Measurements from ENCODE around the gene SAT1. TPM values are rescaled to one million over a fixed set of nuclear protein-coding genes. Genes with fewer than 3 reads are reported as not detected.
"Not testable (repeated sequence)": the region's sequence is repeated elsewhere in the genome, so short reads cannot be mapped to it uniquely, and the experiment has no call there.

Gene SAT1
- total and polyA plus RNA-seq, 2 experiments from 2014 or later: 1,822 to 2,173 TPM

- no peak for TF ChIP-seq EZH2 (IDR thresholded peaks at IDR 0.05; ENCODE audit: borderline replicate concordance)
- Histone ChIP-seq H4K20me1 (ENCODE audit: insufficient read depth, poor library complexity, severe bottlenecking) (peaks cover 4% of the 10 kb centered on the region), H3K27ac (peak within 1 kb of the TSS; percentile 92), H3K9me2 (replicated peaks; ENCODE audit: insufficient read depth) (no peaks in the 10 kb centered on the region), H3K27me3 (no peaks in the 10 kb centered on the region), H2AFZ (peak within 1 kb of the TSS; percentile 5), H3K4me2 (peak within 1 kb of the TSS; percentile 68), H3K4me3 (peak within 1 kb of the TSS; percentile 37), H3K9me3 (ENCODE audit: low read depth) (no peaks in the 10 kb centered on the region), H3K4me1 (ENCODE audit: insufficient read depth) (no peaks in the 10 kb centered on the region), H3K36me3 (replicated peaks; ENCODE audit: insufficient read depth, low read depth) (no peaks in the 10 kb centered on the region), H3K79me2 (peaks cover 33% of the 10 kb centered on the region)
- peak; percentile 93 for DNase-seq (ENCODE audit: low spot score)
- WGBS (ENCODE audit: low lambda C conversion rate, missing lambda C conversion rate): 36% methylated on average over 70 of the region's 73 CpGs
Observed at GRCh38 chrX:23742697-23743622, 40.0 kb upstream of the SAT1 start, which contains the start of gene ACOT9. TSS of gene ACOT9 (minus strand) at chrX:23743276. CDS start at chrX:23743144, 132 bp downstream.

- Histone ChIP-seq H3K4me2 (peak overlapping the region; percentile 68), H3K27ac (peak overlapping the region; percentile 92), H3K79me2 (peaks cover 27% of the 10 kb centered on the region)
- WGBS (ENCODE audit: low lambda C conversion rate, missing lambda C conversion rate): 81% methylated on average over 13 of the region's 14 CpGs
- H3K9me2 ChIP-seq (replicated peaks; ENCODE audit: insufficient read depth); H3K4me3 ChIP-seq; H3K27me3 ChIP-seq; H2AFZ ChIP-seq; H4K20me1 ChIP-seq (ENCODE audit: insufficient read depth, poor library complexity, severe bottlenecking); H3K9me3 ChIP-seq (ENCODE audit: low read depth); H3K36me3 ChIP-seq (replicated peaks; ENCODE audit: insufficient read depth, low read depth); H3K4me1 ChIP-seq (ENCODE audit: insufficient read depth); DNase-seq (ENCODE audit: low spot score): not testable (repeated sequence)
Observed at GRCh38 chrX:23743623-23743971, 39.4 kb upstream of the SAT1 start.

GRCh38 chrX:23745786-23746185 lies 37.2 kb upstream of the SAT1 start:
- Histone ChIP-seq H3K4me2 (no peak overlapping the region), H3K36me3 (replicated peaks; ENCODE audit: insufficient read depth, low read depth) (no peaks in the 10 kb centered on the region), H3K4me1 (ENCODE audit: insufficient read depth) (no peaks in the 10 kb centered on the region), H3K4me3 (no peak overlapping the region), H3K9me3 (ENCODE audit: low read depth) (no peaks in the 10 kb centered on the region), H2AFZ (no peak overlapping the region), H4K20me1 (ENCODE audit: insufficient read depth, poor library complexity, severe bottlenecking) (peaks cover 4% of the 10 kb centered on the region), H3K27me3 (no peaks in the 10 kb centered on the region), H3K27ac (no peak overlapping the region), H3K79me2 (peaks cover 8% of the 10 kb centered on the region), H3K9me2 (replicated peaks; ENCODE audit: insufficient read depth) (no peaks in the 10 kb centered on the region)
- no peak for DNase-seq (ENCODE audit: low spot score)
- TF ChIP-seq EZH2 (IDR thresholded peaks at IDR 0.05; ENCODE audit: borderline replicate concordance): no peak
- TF ChIP-seq CTCF (IDR thresholded peaks at IDR 0.05; ENCODE audit: poor library complexity): no peak
- TF ChIP-seq EZH2phosphoT487 (IDR thresholded peaks at IDR 0.05; ENCODE audit: low read depth, severe bottlenecking, unreplicated experiment): no peak
- WGBS (ENCODE audit: low lambda C conversion rate, missing lambda C conversion rate): 91% methylated on average over 3 of the region's 3 CpGs

- no peak overlapping the region for H2AFZ ChIP-seq
- H3K27ac ChIP-seq: no peak overlapping the region
- no peaks in the 10 kb centered on the region for H4K20me1 ChIP-seq (ENCODE audit: insufficient read depth, poor library complexity, severe bottlenecking)
- no peaks in the 10 kb centered on the region for H3K36me3 ChIP-seq (replicated peaks; ENCODE audit: insufficient read depth, low read depth)
- no peak overlapping the region for H3K4me2 ChIP-seq
- no peaks in the 10 kb centered on the region for H3K9me2 ChIP-seq (replicated peaks; ENCODE audit: insufficient read depth)
- no peak overlapping the region for H3K4me3 ChIP-seq
- 87% methylated on average over 4 of the region's 4 CpGs for whole genome bisulfite sequencing (ENCODE audit: low lambda C conversion rate, missing lambda C conversion rate)
- H3K79me2 ChIP-seq: no peaks in the 10 kb centered on the region
- H3K9me3 ChIP-seq (ENCODE audit: low read depth): no peaks in the 10 kb centered on the region
- TF ChIP-seq EZH2 (IDR thresholded peaks at IDR 0.05; ENCODE audit: borderline replicate concordance): no peak
- no peak for TF ChIP-seq CTCF (IDR thresholded peaks at IDR 0.05; ENCODE audit: poor library complexity)
- no peak for TF ChIP-seq EZH2phosphoT487 (IDR thresholded peaks at IDR 0.05; ENCODE audit: low read depth, severe bottlenecking, unreplicated experiment)
- no peak for DNase-seq (ENCODE audit: low spot score)
- H3K27me3 ChIP-seq: no peaks in the 10 kb centered on the region
- H3K4me1 ChIP-seq (ENCODE audit: insufficient read depth): no peaks in the 10 kb centered on the region
Observed at GRCh38 chrX:23749129-23749528, 33.8 kb upstream of the SAT1 start.

All from hepatocyte (in vitro differentiated cells).